MV-4-11 (cell line): ENCODE data around the gene KCNQ5.
"Not testable (repeated sequence)": the region's sequence is repeated elsewhere in the genome, so short reads cannot be mapped to it uniquely, and the experiment has no call there.

ENCODE experiments used
- DNase-seq: peaks from one replicate; lab custom pipeline; 2025; lab: John Stamatoyannopoulos, UW

KCNQ5 gene

GRCh38 chr6:72952808-72953630, 331.2 kb downstream of the KCNQ5 start:
- DNase-seq = no peak

- DNase-seq = no peak
Measured at GRCh38 chr6:72953971-72954381, 332.1 kb downstream of the KCNQ5 start.

GRCh38 chr6:72954716-72955115, 332.9 kb downstream of the KCNQ5 start:
- DNase-seq = no peak

GRCh38 chr6:72955666-72956065, 333.8 kb downstream of the KCNQ5 start:
- no peak for DNase-seq

- DNase-seq = no peak
Measured at GRCh38 chr6:72956272-72956671, 334.4 kb downstream of the KCNQ5 start.

GRCh38 chr6:72959821-72960220, 338.0 kb downstream of the KCNQ5 start:
- no peak for DNase-seq

GRCh38 chr6:72963946-72964345, 342.1 kb downstream of the KCNQ5 start:
- no peak for DNase-seq

- peak; percentile 46 for DNase-seq
Measured at GRCh38 chr6:72966628-72967280, 344.9 kb downstream of the KCNQ5 start.

- no peak for DNase-seq
Measured at GRCh38 chr6:72967329-72967728, 345.5 kb downstream of the KCNQ5 start.

- no peak for DNase-seq
Measured at GRCh38 chr6:72968704-72969103, 346.8 kb downstream of the KCNQ5 start.

- no peak for DNase-seq
Measured at GRCh38 chr6:72969666-72970065, 347.8 kb downstream of the KCNQ5 start.

GRCh38 chr6:72972579-72972978, 350.7 kb downstream of the KCNQ5 start:
- no peak for DNase-seq

GRCh38 chr6:72974276-72974675, 352.4 kb downstream of the KCNQ5 start:
- DNase-seq = no peak

- no peak for DNase-seq
Measured at GRCh38 chr6:72975352-72975752, 353.5 kb downstream of the KCNQ5 start.

- no peak for DNase-seq
Measured at GRCh38 chr6:72976484-72976883, 354.6 kb downstream of the KCNQ5 start.

GRCh38 chr6:72977114-72977513, 355.2 kb downstream of the KCNQ5 start:
- DNase-seq = peak; percentile 36

- not testable (repeated sequence) for DNase-seq
Measured at GRCh38 chr6:72978808-72979207, 356.9 kb downstream of the KCNQ5 start.

- not testable (repeated sequence) for DNase-seq
Measured at GRCh38 chr6:72984189-72984831, 362.4 kb downstream of the KCNQ5 start.

GRCh38 chr6:72984981-72985665, 363.3 kb downstream of the KCNQ5 start:
- peak; percentile 85 for DNase-seq

GRCh38 chr6:72987301-72987700, 365.4 kb downstream of the KCNQ5 start:
- DNase-seq = peak; percentile 90

GRCh38 chr6:72999995-73000394, 378.1 kb downstream of the KCNQ5 start:
- no peak for DNase-seq

GRCh38 chr6:73000460-73000859, 378.6 kb downstream of the KCNQ5 start:
- no peak for DNase-seq
